ENCODE measurements around the gene EPB41L1. TPM values are rescaled to one million over a fixed set of nuclear protein-coding genes. Genes with fewer than 3 reads are reported as not detected.

Gene EPB41L1
- total RNA-seq = not detected

DNA sequence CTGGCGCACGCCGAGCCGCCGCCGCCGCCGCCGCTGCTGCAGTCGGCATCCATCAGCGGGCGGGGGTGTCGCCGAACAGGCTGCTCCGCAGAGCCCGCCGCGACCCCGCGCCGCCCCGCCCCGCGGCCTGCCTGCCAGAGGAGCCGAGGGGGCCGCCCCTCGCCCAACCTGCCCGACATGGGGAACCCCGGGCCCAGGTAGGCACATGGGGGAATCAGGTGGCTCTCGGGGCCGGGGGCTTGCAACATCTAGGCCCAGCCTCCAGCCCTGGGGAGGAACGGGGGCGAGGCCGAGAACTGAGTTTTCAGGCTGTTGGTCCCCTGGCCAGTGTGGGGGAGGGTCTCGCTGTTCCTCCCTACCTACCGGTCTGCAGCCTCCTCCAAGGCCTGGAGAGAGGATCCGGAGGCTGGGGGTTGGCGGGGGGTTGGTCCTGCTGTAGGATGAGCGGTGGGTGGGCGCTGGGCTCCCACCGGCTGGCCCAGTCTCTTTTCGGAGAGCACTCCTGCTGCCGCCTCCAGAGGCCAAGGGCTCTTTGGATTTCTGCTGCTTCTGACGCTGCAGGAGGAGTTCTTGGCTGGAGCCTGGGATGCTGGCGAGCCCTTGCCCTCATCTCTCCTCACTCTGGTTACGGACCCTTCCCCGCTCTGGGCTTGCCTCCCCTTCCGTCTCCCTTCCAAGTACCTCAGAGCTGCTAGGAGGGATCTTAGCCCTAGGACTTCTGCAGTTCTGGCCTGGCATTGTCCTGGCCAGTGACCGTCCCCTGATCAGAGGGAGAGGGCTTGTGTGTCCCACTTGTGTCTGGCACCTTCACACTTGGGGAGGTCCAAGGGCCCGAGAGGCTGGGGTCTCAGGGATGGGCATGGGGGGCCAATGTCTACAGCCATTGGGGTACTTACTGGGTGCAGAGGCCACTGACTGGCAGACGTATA, at the start of gene EPB41L1:
TSS of gene EPB41L1 (plus strand) at position 41 of the 929 bp plus-strand sequence. CDS start 19,038 bp downstream, outside the sequence.
- no peak for DNase-seq

DNA sequence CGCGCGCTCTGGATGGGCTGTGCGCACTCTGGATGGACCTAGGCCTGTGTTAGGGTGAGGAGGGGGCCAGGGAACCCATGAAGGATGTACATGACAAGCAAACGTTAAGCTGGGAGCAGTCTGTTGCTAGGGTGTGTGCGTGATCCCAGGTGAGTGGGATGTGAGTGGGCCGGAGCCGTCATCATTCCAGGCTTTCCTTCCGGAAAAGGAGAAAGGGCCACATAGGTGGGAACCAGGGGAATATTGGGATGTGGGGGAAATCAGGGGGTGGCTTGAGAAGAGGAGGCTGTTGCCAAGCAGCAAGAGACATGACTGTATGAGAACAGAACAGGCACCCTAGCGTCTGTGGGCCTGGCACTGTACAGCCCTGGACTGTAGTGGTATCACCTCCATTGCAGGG, 49.7 kb upstream of the EPB41L1 start:
- DNase-seq = no peak

DNA sequence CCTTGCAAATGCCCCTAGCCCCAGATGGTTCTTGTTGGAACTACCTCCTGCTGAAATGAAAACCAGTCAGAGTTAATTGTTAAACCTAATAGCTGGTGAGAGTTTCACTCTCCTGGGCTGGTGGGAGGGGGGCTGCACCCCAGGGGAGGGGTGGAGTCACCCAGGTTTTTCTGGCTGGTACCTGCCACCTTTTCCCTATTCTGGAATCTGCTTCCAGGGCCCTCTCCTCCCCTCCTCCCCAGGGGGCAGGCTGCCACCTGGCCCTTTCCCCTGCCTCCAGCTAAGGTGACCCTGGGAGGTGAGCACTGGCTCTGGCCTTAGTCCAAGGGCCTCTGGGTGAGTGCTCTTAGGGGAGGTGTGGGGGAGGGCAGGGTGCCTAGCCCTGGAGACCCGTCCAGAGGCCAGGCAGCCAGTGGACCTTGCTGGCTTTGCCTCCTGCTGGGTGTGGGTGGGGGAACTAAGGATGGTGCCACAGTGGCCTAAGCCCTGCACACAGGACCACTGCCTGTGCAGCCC, 48.8 kb upstream of the EPB41L1 start:
- no peak for DNase-seq

DNA sequence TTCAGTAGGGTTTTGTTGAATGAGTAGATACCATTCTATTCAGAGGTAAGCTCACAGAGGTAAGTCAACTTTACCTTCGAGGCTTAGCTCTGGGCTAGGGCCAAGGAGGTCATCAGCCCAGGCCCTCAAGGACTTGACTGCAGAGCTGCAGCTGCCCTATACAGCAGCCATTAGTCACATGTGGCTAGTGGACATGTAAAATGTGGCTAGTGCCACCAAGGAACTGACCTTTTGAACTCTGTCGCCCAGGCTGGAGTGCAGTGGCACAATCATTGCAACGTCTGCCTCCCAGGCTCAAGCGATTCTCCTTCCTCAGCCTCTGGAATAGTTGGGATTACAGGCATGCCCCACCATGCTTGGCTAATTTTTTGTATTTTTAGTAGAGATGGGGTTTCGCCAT, 47.9 kb upstream of the EPB41L1 start:
- no peak for DNase-seq

DNA sequence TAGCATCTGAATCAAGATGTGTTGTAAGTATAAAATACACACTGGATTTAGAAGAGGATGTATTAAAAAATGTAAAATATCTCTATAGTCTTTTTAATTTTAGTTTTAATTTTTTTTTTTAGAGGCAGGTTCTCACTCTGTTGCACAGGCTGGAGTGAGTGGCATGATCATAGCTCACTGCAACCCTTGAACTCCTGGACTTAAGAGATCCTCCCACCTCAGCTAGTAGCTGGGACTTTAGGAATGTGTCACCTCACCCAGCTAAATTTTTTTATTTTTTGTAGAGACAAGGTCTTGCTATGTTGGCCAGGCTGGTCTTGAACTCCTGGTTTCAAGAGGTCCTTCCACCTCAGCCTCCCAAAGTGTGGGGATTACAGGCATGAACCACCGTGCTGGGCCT, 46.7 kb upstream of the EPB41L1 start:
- no peak for DNase-seq

DNA sequence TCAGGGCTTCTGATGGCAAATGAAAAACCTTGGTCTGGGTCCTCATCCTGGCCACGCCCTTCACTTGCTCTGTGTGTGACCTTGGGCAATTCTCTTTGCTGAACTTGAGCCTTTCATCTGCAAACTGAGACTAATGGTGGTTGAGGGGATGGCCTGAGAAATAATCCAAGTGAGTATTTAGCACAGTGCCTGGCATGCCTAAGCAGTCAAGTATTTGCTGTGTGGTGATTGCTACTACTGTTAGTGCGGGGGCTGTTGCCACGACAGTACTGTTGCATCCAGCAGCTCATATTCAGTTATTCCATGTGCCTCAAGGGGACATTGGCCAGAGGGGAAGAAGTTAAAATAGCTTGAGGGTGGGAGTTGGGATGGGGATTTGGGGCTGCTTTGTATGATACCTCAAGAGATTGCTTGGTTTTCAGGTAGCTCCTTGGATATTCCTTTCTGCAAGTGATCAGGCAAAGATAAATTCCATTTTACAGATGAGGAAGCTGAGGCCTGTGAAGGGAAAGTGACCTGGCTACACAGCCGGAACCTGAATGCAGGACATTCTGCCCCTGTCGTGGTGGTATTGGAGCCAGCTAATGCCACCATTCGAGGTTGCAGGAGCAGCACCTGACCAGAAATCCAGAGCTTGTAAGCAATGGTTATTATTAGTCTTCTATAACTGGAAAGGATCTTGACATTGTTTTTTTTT, 45.1 kb upstream of the EPB41L1 start:
- DNase-seq = no peak

DNA sequence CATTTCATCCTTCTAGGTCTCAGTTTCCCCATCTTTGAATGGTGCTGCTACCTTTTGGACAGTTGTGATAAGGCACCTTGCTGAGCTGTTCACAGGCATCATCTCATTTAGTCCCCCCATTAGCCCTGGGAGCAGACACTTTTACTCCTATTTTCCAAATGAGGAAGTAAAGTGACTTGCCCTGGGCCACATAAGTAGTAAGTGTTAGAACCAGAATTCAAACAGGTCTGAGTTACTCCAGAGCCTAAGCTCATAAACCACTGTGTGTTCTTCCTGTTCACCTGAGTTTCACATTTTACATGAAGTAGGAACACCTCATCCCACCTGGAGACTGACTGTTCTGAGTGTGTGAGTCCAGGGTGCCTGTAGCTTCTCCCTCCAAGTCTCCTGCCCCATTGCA, 43.5 kb upstream of the EPB41L1 start:
- DNase-seq = no peak

DNA sequence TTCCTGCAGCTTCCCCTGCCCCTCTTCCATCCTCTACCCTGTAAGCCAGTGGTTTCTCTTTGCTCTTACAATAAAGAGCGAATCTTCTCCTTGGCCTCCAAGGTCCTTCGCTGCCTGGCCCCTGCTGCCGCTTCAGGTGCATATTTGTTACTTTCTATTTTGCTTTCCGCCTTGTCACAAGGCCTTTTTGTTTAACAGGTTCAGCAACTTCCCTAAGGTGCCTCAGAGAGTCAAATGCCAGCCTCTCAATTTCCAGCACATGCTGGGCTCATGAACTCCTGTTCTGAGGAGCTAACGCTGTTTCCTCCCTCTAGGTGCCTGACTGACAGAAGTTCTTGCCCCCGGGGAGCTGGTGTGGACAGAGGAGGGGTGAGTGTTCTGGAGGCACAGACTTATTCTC, 42.4 kb upstream of the EPB41L1 start:
- no peak for DNase-seq

DNA sequence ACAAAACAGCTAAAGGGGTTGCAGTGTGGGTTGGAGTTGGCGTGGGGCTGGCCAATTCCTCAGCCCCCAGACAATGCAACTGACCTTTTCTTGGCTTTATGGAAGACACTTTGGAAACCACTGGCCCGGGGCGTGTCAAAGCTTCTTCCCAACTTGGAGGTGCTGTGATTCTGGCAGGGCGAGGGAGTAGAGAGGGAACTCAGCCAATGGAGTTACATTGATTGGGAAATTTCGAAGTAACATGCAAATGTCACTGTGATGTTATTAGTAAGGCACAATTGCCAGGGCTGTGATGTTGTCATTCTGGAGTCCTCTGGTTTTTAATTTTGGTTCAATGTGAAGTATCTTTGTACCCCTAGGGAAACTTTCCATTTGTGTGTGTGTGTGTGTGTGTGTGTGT, 41.5 kb upstream of the EPB41L1 start:
- DNase-seq = no peak

DNA sequence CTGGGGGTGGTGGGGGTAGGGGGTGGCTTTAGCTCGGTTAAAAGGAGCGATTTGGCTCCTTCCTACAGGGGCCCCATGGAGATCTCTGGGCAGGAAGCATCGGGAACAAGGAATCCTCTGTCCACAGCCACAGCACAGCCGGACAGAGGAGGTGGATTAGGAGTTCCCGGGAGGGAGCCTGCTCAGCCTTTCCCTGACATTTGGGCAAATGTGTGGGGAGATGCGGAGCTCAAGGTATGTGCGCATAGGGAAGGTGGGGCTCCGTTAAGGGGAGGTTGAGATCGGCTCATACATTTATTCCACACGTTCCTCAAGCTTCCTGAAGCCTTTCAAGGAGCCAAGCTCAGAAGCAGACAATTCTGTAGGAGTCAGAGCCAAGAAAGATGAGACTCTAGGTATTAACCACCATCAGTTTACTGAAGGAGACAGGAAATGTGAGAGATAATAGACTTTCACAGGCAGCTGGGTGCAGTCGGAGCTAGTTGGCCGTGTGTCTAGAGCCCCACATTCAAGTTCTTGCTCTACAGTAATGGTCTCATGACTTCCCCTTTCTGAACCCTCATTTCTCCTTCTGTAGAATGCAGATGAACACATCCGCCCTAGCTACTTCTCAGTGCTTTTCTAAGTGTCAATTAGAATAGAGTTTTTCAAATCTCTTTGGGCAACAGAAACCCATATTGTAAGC, 40.8 kb upstream of the EPB41L1 start:
- no peak for DNase-seq

DNA sequence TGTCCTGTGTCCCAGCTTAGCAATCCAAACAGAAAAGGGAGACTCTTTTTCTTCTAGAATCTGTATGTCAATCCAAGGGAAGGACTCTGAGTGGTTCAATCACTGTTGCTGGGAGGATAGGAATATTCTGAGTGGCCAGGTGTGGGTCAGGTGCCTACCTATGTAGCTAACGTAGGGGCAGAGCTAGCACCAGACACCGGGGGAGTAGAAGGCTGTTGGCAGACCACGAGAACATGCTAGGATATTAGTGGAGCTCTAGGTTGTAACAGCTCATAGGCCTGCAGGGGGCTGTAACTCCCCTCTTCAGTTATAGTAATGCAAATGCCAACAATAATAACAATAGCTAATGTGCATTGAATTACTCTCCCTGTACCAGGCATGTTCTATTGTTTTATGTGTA, 39.8 kb upstream of the EPB41L1 start:
- DNase-seq = no peak

DNA sequence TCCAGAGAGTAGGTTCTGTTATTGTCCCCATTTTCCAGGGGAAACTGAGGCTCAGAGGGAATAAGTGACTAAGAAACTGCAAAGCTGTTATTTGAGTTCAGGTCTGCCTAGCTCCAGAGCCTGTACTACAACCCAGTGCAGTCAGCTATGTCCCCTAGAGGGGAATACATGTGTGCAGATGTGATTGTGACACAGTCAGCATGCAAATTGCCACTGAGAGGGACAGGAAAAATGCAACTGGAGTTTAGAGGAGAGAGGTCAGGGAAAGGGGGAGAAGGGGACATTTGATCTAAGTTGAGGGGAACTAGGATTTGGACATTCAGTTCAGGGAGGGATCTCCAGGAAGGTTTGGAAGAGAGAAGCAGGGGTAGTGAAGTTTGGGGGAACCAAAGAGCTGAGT, 38.6 kb upstream of the EPB41L1 start:
- no peak for DNase-seq

DNA sequence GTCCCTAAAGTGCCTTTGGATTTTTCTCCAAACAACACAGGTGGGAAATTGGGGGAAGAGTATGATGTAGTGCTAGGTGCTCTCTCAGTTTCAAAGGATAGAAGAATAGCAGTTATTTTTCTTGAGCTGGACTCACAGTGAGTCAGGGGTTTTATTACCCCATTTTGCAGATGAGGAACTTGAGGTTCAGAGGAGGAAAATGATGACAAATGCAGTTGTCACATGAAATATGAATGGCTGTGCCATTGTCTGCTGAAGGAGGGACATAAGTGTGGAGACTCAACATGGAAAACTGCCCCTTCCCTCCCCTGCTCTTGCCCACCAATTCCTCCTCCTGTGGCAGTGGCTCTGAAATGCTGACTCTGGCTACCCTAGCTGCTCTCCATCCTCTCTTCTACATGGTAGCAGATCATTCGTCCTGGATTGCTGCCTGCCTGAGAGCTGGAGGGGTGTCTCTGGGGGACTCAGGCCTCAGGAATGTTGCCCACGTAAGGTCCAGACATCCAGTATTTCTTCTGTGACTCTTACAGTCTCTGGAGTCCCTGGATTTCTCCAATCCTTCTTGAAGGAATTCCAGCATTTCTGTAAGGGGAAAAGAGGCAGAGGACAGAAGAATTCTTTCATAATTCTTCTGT, 37.6 kb upstream of the EPB41L1 start:
- no peak for DNase-seq

DNA sequence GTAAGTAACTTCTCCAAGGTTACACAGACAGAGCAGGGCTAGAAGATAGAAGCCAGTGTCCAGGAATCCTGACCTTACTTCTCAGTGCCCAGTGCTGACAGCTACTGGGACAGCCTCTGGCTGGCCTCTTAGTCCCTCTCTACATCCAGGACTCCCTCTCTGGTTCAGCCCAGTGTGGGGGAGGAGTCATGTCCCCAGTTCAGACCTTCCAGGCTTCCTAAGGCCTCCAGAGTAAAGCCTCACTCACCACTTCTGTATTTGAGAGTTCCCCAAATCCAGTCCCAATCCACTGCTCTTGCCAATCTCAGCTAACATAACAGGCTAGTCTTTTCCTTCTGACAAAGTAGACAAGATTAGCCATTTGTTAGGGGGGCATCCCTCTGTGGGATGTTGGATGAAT, 36.9 kb upstream of the EPB41L1 start:
- no peak for DNase-seq

DNA sequence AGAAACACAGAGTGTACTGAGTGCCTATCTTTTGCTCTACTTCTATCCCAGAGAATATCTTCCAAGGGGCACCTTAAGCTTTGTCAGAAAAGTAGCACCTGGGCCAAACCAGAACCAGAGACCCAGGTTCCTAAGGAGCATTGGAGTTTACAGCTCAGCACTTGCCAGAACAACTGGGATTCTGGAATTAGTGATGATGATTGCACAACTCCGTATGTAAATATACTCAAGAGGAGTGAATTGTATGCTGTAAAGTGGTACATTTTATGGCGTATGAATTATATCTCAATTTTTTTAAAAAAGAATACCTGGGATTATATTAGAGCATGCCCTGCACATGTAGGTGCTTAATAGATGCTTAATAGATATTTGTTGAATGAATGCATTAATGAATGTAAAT, 36.2 kb upstream of the EPB41L1 start:
- DNase-seq = no peak

DNA sequence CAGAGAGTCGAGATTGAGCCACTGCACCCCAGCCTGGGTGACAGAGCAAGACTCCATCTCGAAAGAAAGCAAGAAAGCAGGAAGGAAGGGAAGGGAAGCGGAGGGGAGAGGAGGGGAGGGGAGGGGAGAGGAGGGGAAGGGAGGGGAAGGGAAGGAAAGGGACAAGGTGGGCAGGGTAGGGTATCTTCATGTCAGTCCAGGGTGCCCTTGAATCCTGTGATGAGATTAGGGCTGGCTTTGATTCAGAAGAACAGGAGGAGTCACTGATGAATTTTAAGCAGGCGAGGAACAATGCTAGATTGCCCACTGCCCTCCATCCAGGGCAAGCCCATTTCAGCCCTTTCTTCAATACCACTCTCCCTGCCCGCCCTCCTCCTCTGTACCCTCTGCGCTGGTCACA, 35.0 kb upstream of the EPB41L1 start:
- DNase-seq = no peak

DNA sequence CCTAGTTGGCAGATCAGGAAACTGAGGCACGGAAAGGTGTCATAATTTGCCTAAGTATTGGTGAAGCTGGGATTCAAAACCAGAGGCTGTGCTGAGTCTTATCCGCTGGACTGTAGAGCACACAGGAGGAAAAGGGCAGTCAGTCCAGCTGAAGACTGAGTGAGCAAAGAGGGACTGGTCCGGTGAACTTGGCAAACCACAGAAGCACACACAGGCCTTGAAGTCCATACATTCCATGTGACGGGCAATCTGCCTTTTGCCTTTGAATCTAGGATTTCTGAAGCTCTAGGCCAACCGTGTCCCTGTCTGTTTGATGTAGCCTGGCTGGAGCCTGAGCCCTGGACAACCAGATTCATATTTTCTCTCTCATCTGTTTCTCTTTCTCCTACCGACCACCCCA, 34.3 kb upstream of the EPB41L1 start:
- DNase-seq = no peak

DNA sequence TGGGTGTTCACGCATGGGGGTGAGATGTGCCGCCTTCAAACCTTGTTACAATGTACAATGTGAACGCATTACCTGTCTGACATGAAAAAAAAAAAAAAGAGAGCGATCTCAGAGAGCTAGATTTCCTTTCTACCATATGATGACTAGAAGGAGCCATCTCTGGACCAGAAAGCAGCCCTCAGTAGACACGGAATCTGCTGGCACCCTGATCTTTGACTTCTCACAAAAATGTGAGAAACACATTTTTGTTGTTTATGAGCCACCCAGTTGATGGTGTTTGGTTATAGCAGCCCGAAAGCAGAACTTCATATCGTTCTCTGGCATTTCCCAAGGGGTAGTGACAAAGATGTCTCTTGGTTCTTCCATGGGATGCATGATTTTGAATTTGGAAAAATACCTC, 33.5 kb upstream of the EPB41L1 start:
- no peak for DNase-seq

DNA sequence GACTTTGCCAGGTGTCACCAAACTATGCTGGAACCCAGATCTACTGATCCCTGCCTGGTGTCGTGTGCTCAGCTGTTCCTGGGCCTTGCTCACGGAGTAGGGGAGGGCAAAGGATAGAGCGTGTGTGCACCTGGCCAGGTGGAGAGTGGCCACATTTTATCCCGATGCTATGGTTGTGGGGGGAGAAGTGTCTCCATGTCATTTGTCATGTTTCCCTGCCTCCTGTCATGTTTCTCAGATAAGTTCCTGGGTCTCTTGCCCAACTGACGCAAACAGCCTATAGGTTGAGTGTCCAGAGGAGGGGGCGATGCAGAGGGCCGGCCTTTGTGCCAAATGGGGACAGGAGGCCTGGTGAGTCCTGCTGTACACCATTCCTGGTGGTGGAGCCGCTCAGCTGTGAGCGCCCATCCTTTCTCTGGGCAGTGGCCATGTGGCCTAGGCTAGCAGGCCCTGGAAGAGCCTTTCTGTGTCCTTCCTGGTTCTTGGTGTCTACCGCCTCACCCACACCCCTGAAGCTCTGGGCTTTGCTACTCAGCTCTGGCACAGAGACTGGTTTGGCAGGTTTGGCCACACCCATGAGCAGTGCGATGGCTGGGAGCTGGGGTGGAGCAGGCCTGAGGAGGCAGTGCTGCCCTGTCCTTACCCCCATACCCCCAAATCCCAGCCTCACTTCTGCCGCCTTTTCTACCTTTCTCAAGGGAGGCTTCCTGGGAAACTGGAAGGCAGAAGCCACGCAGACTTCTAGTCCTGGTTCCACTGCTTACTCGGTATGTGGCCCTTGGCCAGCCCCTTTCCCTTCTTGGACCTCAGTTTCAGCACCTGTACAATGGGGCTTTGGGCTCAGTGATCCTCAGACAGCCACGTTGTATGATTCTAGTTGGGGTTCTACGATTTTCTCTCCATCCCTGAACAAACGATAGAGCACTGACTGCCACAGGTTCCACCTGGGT, 32.3 kb upstream of the EPB41L1 start:
- DNase-seq = no peak

DNA sequence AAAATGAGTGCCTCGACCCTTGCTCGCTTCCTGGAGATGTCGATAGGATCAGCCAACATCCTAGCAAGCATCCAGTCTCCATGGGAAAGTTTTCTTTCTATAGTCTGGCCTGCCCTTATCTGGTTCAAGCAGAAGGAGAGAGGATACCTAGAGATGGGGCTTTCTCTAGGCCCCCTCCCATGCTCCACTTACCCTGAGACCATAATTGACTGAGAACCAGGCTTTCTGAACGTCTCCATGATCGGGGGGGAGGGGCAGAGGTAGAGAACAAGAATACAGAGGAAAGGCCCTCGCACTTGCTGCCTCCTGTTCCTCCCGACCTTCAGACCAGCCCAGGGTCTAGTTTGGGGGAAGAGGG, 31.6 kb upstream of the EPB41L1 start:
- no peak for DNase-seq

DNA sequence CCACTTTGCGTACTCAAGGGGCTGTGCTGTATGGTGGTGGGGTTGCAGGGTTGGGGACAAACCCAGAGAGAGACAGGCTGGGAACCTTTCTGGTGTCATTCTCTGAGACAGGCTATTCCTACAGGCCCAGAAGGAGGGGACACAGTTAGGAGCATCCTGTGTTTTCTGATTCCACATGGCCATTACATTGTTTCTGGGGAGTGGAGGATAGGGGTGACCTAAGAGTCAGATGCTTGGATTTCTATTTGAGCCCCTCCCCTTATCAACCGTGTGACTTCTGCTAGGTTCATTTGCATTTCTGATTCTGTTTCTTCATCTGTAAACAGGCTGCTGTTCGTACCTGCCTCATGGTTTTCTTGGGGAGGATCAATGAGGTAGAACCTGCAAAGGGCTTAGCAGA, 29.4 kb upstream of the EPB41L1 start:
- no peak for DNase-seq
